Astrocyte (in vitro differentiated cells and primary cell): ENCODE results near the gene TBXAS1.

Source experiments
- EZH2 ChIP-seq: IDR thresholded peaks from 2 replicates; pipeline ENCODE4 v1.6.1; 2012; ENCODE audit warnings: mild to moderate bottlenecking, low read length, inconsistent platforms; ENCODE audit not compliant: insufficient read depth
- TF ChIP-seq, protein P1 (sequence below): IDR thresholded peaks from 2 replicates; pipeline ENCODE4 v1.5.1; 2011; ENCODE audit warnings: low read depth, mild to moderate bottlenecking, inconsistent platforms, low read length, moderate library complexity; ENCODE audit not compliant: insufficient read depth

DNA sequence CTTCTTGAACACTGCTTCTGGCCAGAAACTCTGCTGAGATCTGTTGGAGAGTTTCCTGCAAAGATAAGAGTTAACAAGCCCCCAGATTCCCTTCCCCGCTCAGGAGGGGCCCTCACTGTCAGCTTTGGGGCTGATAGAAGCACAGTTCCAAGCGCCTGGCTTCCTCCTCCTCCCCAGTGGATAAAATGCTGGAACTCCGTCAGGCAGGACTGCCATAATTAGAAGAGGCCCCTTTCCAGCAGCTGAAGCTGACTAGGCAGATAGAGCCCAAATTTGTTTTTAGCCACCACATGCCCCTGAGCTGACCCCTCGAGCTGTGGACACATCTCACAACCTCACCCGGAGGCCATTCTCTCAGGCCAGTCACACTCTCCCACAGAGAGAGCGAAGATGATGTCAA is 89.4 kb downstream of the TBXAS1 start:
- no peak for TF ChIP-seq EZH2
- TF ChIP-seq, protein P1, sequence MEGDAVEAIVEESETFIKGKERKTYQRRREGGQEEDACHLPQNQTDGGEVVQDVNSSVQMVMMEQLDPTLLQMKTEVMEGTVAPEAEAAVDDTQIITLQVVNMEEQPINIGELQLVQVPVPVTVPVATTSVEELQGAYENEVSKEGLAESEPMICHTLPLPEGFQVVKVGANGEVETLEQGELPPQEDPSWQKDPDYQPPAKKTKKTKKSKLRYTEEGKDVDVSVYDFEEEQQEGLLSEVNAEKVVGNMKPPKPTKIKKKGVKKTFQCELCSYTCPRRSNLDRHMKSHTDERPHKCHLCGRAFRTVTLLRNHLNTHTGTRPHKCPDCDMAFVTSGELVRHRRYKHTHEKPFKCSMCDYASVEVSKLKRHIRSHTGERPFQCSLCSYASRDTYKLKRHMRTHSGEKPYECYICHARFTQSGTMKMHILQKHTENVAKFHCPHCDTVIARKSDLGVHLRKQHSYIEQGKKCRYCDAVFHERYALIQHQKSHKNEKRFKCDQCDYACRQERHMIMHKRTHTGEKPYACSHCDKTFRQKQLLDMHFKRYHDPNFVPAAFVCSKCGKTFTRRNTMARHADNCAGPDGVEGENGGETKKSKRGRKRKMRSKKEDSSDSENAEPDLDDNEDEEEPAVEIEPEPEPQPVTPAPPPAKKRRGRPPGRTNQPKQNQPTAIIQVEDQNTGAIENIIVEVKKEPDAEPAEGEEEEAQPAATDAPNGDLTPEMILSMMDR = no peak
